H1 (cell line): Measurements from ENCODE around the gene DRC1. TPM values are rescaled to one million over a fixed set of nuclear protein-coding genes. Genes with fewer than 3 reads are reported as not detected.

ENCODE experiments used
- CTCF ChIA-PET: fragments of 300-600 bp; sonication (Branson Sonifier 250); formaldehyde crosslinking; loops from one replicate; lab custom pipeline; 2021; ENCODE audit not compliant: partially characterized antibody; lab: Charles Lee
- POLR2A ChIA-PET: fragments of 300-600 bp; sonication (Branson Sonifier 250); formaldehyde crosslinking; loops from one replicate; lab custom pipeline; 2021; ENCODE audit warnings: inconsistent platforms; ENCODE audit not compliant: partially characterized antibody; lab: Charles Lee
- DNase-seq, 2 experiments: peaks; one replicate each; pipeline versions ENCODE4 v3.0.0 to v3.0.0-alpha.2; 2010 to 2022; ENCODE audit warnings: low spot score in 2 of 2, low read depth in 1 of 2, mixed read lengths in 1 of 2
- FAIRE-seq: peaks from 2 replicates; lab custom pipeline; 2011; peaks lifted over from hg19 to GRCh38; lab: Jason Lieb, UNC
- H2AFZ ChIP-seq: 2 replicates; pipeline ENCODE4 v1.8.1; 2012; ENCODE audit warnings: low read length, inconsistent platforms
- H2AK5ac ChIP-seq: 2 replicates; pipeline ENCODE4 v1.6.1; 2013; ENCODE audit warnings: low read depth, low read length
- H2BK120ac ChIP-seq: replicated peaks from 2 replicates; pipeline ENCODE3; 2013; ENCODE audit warnings: low read depth, low read length, inconsistent platforms
- H2BK12ac ChIP-seq: 2 replicates; pipeline ENCODE4 v1.6.1; 2013; ENCODE audit warnings: low read depth, low read length
- H2BK15ac ChIP-seq: 2 replicates; pipeline ENCODE4 v1.6.1; 2013; ENCODE audit warnings: low read length
- H2BK20ac ChIP-seq: 2 replicates; pipeline ENCODE4 v1.6.1; 2013; ENCODE audit warnings: low read length
- H2BK5ac ChIP-seq: 2 replicates; pipeline ENCODE4 v1.6.1; 2013; ENCODE audit warnings: low read depth, low read length
- H3K14ac ChIP-seq: 2 replicates; pipeline ENCODE4 v1.6.1; 2013; ENCODE audit warnings: inconsistent platforms; ENCODE audit not compliant: insufficient read length
- H3K18ac ChIP-seq: 2 replicates; pipeline ENCODE4 v1.6.1; 2013; ENCODE audit warnings: low read length; ENCODE audit errors: extremely low read depth
- H3K23ac ChIP-seq: 2 replicates; pipeline ENCODE4 v1.6.1; 2013; ENCODE audit warnings: inconsistent platforms; ENCODE audit not compliant: insufficient read length
- H3K23me2 ChIP-seq: 2 replicates; pipeline ENCODE4 v1.6.1; 2013; ENCODE audit warnings: low read depth, low read length
- H3K27ac ChIP-seq: 2 replicates; pipeline ENCODE4 v1.6.1; 2011; ENCODE audit warnings: low read depth, low read length, inconsistent platforms
- H3K27me3 ChIP-seq, 4 experiments: replicated peaks in 1 of 4; 1 replicate in 1 of 4; 2 replicates in 3 of 4; pipeline versions ENCODE4 v1.6.1 to v1.8.1; 2011 to 2013; ENCODE audit warnings: low read length in 3 of 4, mild to moderate bottlenecking in 3 of 4, inconsistent platforms in 2 of 4, mixed read lengths in 2 of 4, moderate library complexity in 1 of 4; ENCODE audit not compliant: control insufficient read depth in 3 of 4, insufficient read depth in 3 of 4; ENCODE audit errors: extremely low read depth in 1 of 4
- H3K36me3 ChIP-seq, 4 experiments: 2 replicates each; pipeline versions ENCODE4 v1.6.1 to v1.8.1; 2011 to 2013; ENCODE audit warnings: mild to moderate bottlenecking in 4 of 4, low read length in 3 of 4, moderate library complexity in 2 of 4, control low read depth in 1 of 4, inconsistent platforms in 1 of 4; ENCODE audit not compliant: insufficient read depth in 4 of 4, control insufficient read depth in 2 of 4
- H3K4ac ChIP-seq: replicated peaks from 2 replicates; pipeline ENCODE3; 2013; ENCODE audit warnings: low read length, low read depth, mixed read lengths, inconsistent platforms; ENCODE audit not compliant: insufficient read length
- H3K4me1 ChIP-seq, 4 experiments: replicated peaks in 1 of 4; 1 replicate in 1 of 4; 2 replicates in 3 of 4; pipeline versions ENCODE4 v1.6.1 to v1.8.1; 2011 to 2013; ENCODE audit warnings: low read length in 3 of 4, inconsistent platforms in 2 of 4, mixed read lengths in 1 of 4; ENCODE audit not compliant: insufficient read depth in 4 of 4, control insufficient read depth in 3 of 4
- H3K4me2 ChIP-seq, 2 experiments: 2 replicates each; pipeline versions ENCODE4 v1.6.1 to v1.8.1; 2011 to 2013; ENCODE audit warnings: low read depth in 2 of 2, low read length in 2 of 2, control low read depth in 1 of 2, inconsistent platforms in 1 of 2, mild to moderate bottlenecking in 1 of 2; ENCODE audit not compliant: insufficient read depth in 1 of 2
- H3K4me3 ChIP-seq, 4 experiments: fragments of 200-600, 300-600 bp in 1 of 4; sonication (generic), shearing (Covaris generic), sonication (Bioruptor Twin) in 1 of 4; 2 replicates each; pipeline versions ENCODE4 v1.5.1 to v1.8.1; 2011 to 2016; ENCODE audit warnings: low read length in 4 of 4, low read depth in 3 of 4, control low read depth in 2 of 4, inconsistent platforms in 2 of 4, mild to moderate bottlenecking in 2 of 4, mixed read lengths in 1 of 4, moderate library complexity in 1 of 4; ENCODE audit not compliant: insufficient read depth in 2 of 4; ENCODE audit errors: extremely low read depth in 1 of 4
- H3K56ac ChIP-seq: replicated peaks from 2 replicates; pipeline ENCODE3; 2013; ENCODE audit warnings: low read depth, mild to moderate bottlenecking, mixed read lengths, low read length, inconsistent platforms; ENCODE audit not compliant: insufficient read length
- H3K79me1 ChIP-seq: 2 replicates; pipeline ENCODE4 v1.6.1; 2013; ENCODE audit warnings: low read depth, low read length, control low read depth
- H3K79me2 ChIP-seq, 2 experiments: 2 replicates each; pipeline versions ENCODE4 v1.6.1 to v1.8.1; 2012 to 2013; ENCODE audit warnings: low read length in 2 of 2, mild to moderate bottlenecking in 2 of 2, inconsistent platforms in 1 of 2; ENCODE audit not compliant: insufficient read depth in 2 of 2, control insufficient read depth in 1 of 2
- H3K9ac ChIP-seq, 4 experiments: replicated peaks in 1 of 4; 1 replicate in 1 of 4; 2 replicates in 3 of 4; pipeline versions ENCODE4 v1.6.1 to v1.8.1; 2011 to 2013; ENCODE audit warnings: low read depth in 3 of 4, low read length in 3 of 4, control low read depth in 2 of 4, mild to moderate bottlenecking in 2 of 4, moderate library complexity in 2 of 4, inconsistent platforms in 1 of 4; ENCODE audit errors: extremely low read depth in 1 of 4
- H3K9me3 ChIP-seq, 2 experiments: 2 replicates each; pipeline versions ENCODE4 v1.6.1 to v1.8.1; 2012 to 2013; ENCODE audit warnings: mild to moderate bottlenecking in 2 of 2, moderate library complexity in 2 of 2, control low read depth in 1 of 2, inconsistent platforms in 1 of 2, low read depth in 1 of 2, low read length in 1 of 2, mixed read lengths in 1 of 2; ENCODE audit not compliant: insufficient read depth in 2 of 2
- H4K20me1 ChIP-seq, 2 experiments: replicated peaks in 1 of 2; 2 replicates each; pipeline versions ENCODE3 to v1.8.1; 2011 to 2013; ENCODE audit warnings: inconsistent platforms in 2 of 2, low read length in 2 of 2, mild to moderate bottlenecking in 1 of 2; ENCODE audit not compliant: insufficient read depth in 2 of 2, control insufficient read depth in 1 of 2
- H4K5ac ChIP-seq: 2 replicates; pipeline ENCODE4 v1.6.1; 2013; ENCODE audit warnings: low read length, low read depth, mixed read lengths, inconsistent platforms; ENCODE audit not compliant: insufficient read length
- H4K8ac ChIP-seq: 2 replicates; pipeline ENCODE4 v1.8.0; 2013; ENCODE audit warnings: mild to moderate bottlenecking, moderate library complexity, low read length, inconsistent platforms; ENCODE audit not compliant: insufficient read depth; ENCODE audit errors: extremely low read depth
- H4K91ac ChIP-seq: replicated peaks from 2 replicates; pipeline ENCODE3; 2013; ENCODE audit warnings: low read length, mixed read lengths, inconsistent platforms; ENCODE audit not compliant: insufficient read length
- ASH2L ChIP-seq: fragments of 200-600, 300-600 bp; sonication (generic); IDR thresholded peaks from one replicate; pipeline ENCODE4 v1.7.1; 2017; ENCODE audit warnings: low read length
- BCL11A ChIP-seq, 2 experiments: IDR thresholded peaks; one replicate each; pipeline ENCODE4 v1.6.1; 2011; ENCODE audit warnings: low read depth in 2 of 2, low read length in 2 of 2, mild to moderate bottlenecking in 2 of 2
- CBX8 ChIP-seq: fragments of 300-800, 300-1000 bp; sonication (generic); IDR thresholded peaks from 2 replicates; pipeline ENCODE4 v1.7.1; 2016; ENCODE audit warnings: low read depth, low read length, borderline replicate concordance
- JUN ChIP-seq: IDR thresholded peaks from 2 replicates; pipeline ENCODE4 v1.6.1; 2011; ENCODE audit warnings: low read depth, mild to moderate bottlenecking, improper control_type of control experiment, low read length
- KDM4A ChIP-seq: IDR thresholded peaks from one replicate; pipeline ENCODE4 v1.7.1; 2012; ENCODE audit warnings: low read depth, mild to moderate bottlenecking, moderate library complexity, low read length, inconsistent platforms; ENCODE audit not compliant: severe bottlenecking
- KDM5A ChIP-seq: fragments of 200-600 bp; IDR thresholded peaks from 2 replicates; pipeline ENCODE4 v1.7.1; 2012; ENCODE audit warnings: mild to moderate bottlenecking, low read length, inconsistent platforms, mixed read lengths
- PHF8 ChIP-seq: fragments of 200-600 bp; sonication (generic); conservative IDR thresholded peaks from 2 replicates; pipeline ENCODE4 v1.7.1; 2012; ENCODE audit warnings: low read depth, mild to moderate bottlenecking, inconsistent platforms, low read length, moderate library complexity
- POLR2AphosphoS5 ChIP-seq: IDR thresholded peaks from 2 replicates; pipeline ENCODE4 v1.6.1; 2011; ENCODE audit warnings: low read depth, low read length
- POU5F1 ChIP-seq: IDR thresholded peaks from 2 replicates; pipeline ENCODE4 v1.6.1; 2011; ENCODE audit warnings: low read depth, mild to moderate bottlenecking, low read length, moderate library complexity
- SIN3A ChIP-seq, 2 experiments: IDR thresholded peaks in 1 of 2; conservative IDR thresholded peaks in 1 of 2; 2 replicates each; pipeline ENCODE4 v1.6.1; 2011 to 2012; ENCODE audit warnings: low read length in 2 of 2, improper control_type of control experiment in 1 of 2, low read depth in 1 of 2, mild to moderate bottlenecking in 1 of 2
- SP1 ChIP-seq: IDR thresholded peaks from 2 replicates; pipeline ENCODE4 v1.6.1; 2011; ENCODE audit warnings: low read depth, low read length
- TAF1 ChIP-seq: IDR thresholded peaks from 2 replicates; pipeline ENCODE4 v1.6.1; 2011; ENCODE audit warnings: mild to moderate bottlenecking, low read depth, low read length
- TEAD4 ChIP-seq: IDR thresholded peaks from 2 replicates; pipeline ENCODE4 v1.6.1; 2012; ENCODE audit warnings: low read depth, low read length, inconsistent platforms, mixed read lengths
- USF2 ChIP-seq: IDR thresholded peaks from 2 replicates; pipeline ENCODE4 v1.6.1; 2011; ENCODE audit warnings: low read length, improper control_type of control experiment
- WGBS, 2 experiments: shearing (Covaris generic) in 1 of 2; methylation state at CpG; one replicate each; pipeline versions ENCODE4 v1.1.6 to v1.1.7; 2013 to 2015; ENCODE audit warnings: low lambda C conversion rate in 2 of 2, mixed read lengths in 2 of 2, inconsistent platforms in 1 of 2, low coverage in 1 of 2, missing lambda C conversion rate in 1 of 2; ENCODE audit not compliant: insufficient replicate concordance in 2 of 2, insufficient coverage in 1 of 2, insufficient read length in 1 of 2; ENCODE audit errors: extremely low coverage in 1 of 2, missing lambda C conversion rate in 1 of 2; 5-methylcytosine and 5-hydroxymethylcytosine counted together
- polyA plus RNA-seq, 7 experiments: library from polyadenylated mRNA; depleted of rRNA in 3 of 7; stranded (reverse) in 5 of 7; unstranded in 2 of 7; fragments of >200 nt in 5 of 7; fragments of 200-250 nt in 2 of 7; gene quantifications; 1 replicate in 5 of 7; 2 replicates in 1 of 7; 4 replicates in 1 of 7; pipeline versions ENCODE4 v1.2.1 to v1.2.3, GENCODE V29; 2011 to 2013; ENCODE audit warnings: missing spikeins in 2 of 7, mixed read lengths in 2 of 7
- total RNA-seq: library from RNA; stranded (reverse); fragmentation: NEBNext Ultra II Directional; extraction: Animal tissue kit (Norgen Biotek cat#: 25700); gene quantifications from 2 replicates; pipeline ENCODE4 v1.2.1, GENCODE V29; 2021

The DRC1 gene
- total and polyA plus RNA-seq, 2 of the 8 experiments (the other 6 are each of a cell fraction or from before 2014, with no cell fraction given), result 0.08 TPM; not detected in 1

- CTCF ChIA-PET, result interaction anchor here (1.4 to 1.9 kb wide), 2 partner anchors 10 to 48 kb away, joined by 4 read pairs; no protein-coding TSS in a partner anchor
- TF ChIP-seq POLR2AphosphoS5 (no peak), ASH2L (no peak), POU5F1 (no peak), TAF1 (no peak), PHF8 (no peak), BCL11A (IDR thresholded peaks at IDR 0.05; ENCODE audit: low read depth in 2 of 2, low read length in 2 of 2) (no peak), SIN3A (conservative IDR thresholded peaks at IDR 0.05 in 1 of 2, IDR thresholded peaks at IDR 0.05 in 1 of 2; ENCODE audit: low read depth in 1 of 2, low read length in 2 of 2) (no peak), KDM4A (no peak), TEAD4 (no peak), USF2 (no peak), KDM5A (no peak), CBX8 (no peak), JUN (no peak), SP1 (no peak)
Observed at GRCh38 chr2:26421961-26422360, 20.2 kb downstream of the DRC1 start.

More at GRCh38 chr2:26421961-26422360, 20.2 kb downstream of the DRC1 start:
- Histone ChIP-seq H3K9ac (no peak overlapping the region), H2AFZ (no peak overlapping the region), H3K14ac (no peak overlapping the region), H3K23me2 (no peaks in the 10 kb centered on the region), H2BK15ac (no peak overlapping the region), H4K8ac (no peak overlapping the region), H3K18ac (no peak overlapping the region), H3K4me2 (no peak overlapping the region), H3K4ac (no peak overlapping the region), H3K9me3 (no peaks in the 10 kb centered on the region), H2AK5ac (0 out of 2 replicates have a peak overlapping the region, but pooled peaks have one; percentile 39), H4K20me1 (no peaks in the 10 kb centered on the region), H4K91ac (no peak overlapping the region), H2BK20ac (no peak overlapping the region), H3K79me1 (no peaks in the 10 kb centered on the region), H2BK5ac (no peak overlapping the region), H3K4me1 (peaks cover 0 to 6% (median under 1%) of the 10 kb centered on the region in 4 experiments; a peak in 1 of 7 replicates), H3K79me2 (no peaks in the 10 kb centered on the region), H3K56ac (no peak overlapping the region), H3K27ac (no peak overlapping the region), H4K5ac (no peak overlapping the region), H3K27me3 (no peaks in the 10 kb centered on the region; a peak in 1 of 7 replicates), H3K23ac (no peak overlapping the region), H2BK12ac (no peak overlapping the region; the same call in 1 of the 2 replicates), H2BK120ac (no peak overlapping the region), H3K4me3 (no peak overlapping the region), H3K36me3 (no peaks in the 10 kb centered on the region)
- DNase-seq, result no peak
- FAIRE-seq, result no peak
- WGBS, 2 experiments, result 93% methylated on average over 5 of the region's 5 CpGs; no CpG with 5 or more reads in 1 of the 2 experiments
- POLR2A ChIA-PET, result no interaction called here
